Left lung (tissue), 10 donors: ENCODE results near the gene CA10. TPM values are rescaled to one million over a fixed set of nuclear protein-coding genes. Genes with fewer than 3 reads are reported as not detected.

Source experiments
- ATAC-seq: fragments of 200-7000 bp; cut with Tn5 transposase; one replicate; pipeline ENCODE4 v1.9.1; 2020; ENCODE audit warnings: moderate library complexity
- DNase-seq, 4 donors: peaks; one replicate each; pipeline ENCODE4 v3.0.0-alpha.2; 2013 to 2020
- H3K27ac ChIP-seq, 2 donors: fragments of 200-600 bp; sonication (generic) in 1 of 2; one replicate each; pipeline versions ENCODE4 v1.5.0 to v1.8.0; 2020 to 2021
- H3K27me3 ChIP-seq, 2 donors: fragments of 200-600 bp; sonication (generic) in 1 of 2; one replicate each; pipeline versions ENCODE4 v1.5.0 to v1.8.0; 2020 to 2021
- H3K36me3 ChIP-seq, 2 donors: fragments of 200-600 bp; sonication (generic) in 1 of 2; one replicate each; pipeline versions ENCODE4 v1.5.0 to v1.8.0; 2020 to 2021
- H3K4me1 ChIP-seq, 2 donors: fragments of 200-600 bp; one replicate each; pipeline ENCODE4 v1.8.0; 2021
- H3K4me3 ChIP-seq, 2 donors: fragments of 200-600 bp; sonication (generic) in 1 of 2; one replicate each; pipeline versions ENCODE4 v1.5.0 to v1.8.0; 2020 to 2021; ENCODE audit warnings: mild to moderate bottlenecking in 1 of 2
- H3K9me3 ChIP-seq, 2 donors: fragments of 200-600 bp; sonication (generic) in 1 of 2; one replicate each; pipeline versions ENCODE4 v1.5.0 to v1.8.0; 2020 to 2021
- intact Hi-C, 2 donors: fragments of 100-400 bp; cut with DNase I; formaldehyde crosslinking; loops; one replicate each; pipeline versions ENCODE4 v1.11.2 to v1.14.2; 2022
- polyA plus RNA-seq, 6 donors: library from polyadenylated mRNA; unstranded; fragments of 120-200 nt; gene quantifications; one replicate each; pipeline ENCODE4 v1.2.1, GENCODE V29; 2013; ENCODE audit not compliant: insufficient read length in 6 of 6
- total RNA-seq, 2 donors: library from RNA; stranded (reverse); fragmentation: NEBNext Ultra II Directional; extraction: Animal tissue kit (Norgen Biotek cat#: 25700); gene quantifications; one replicate each; pipeline ENCODE4 v1.2.1, GENCODE V29; 2021
- TF ChIP-seq, protein P1 (sequence below), 2 donors: fragments of 200-600 bp; sonication (generic) in 1 of 2; IDR thresholded peaks; one replicate each; pipeline versions ENCODE4 v1.5.0 to v1.8.0; 2021; ENCODE audit warnings: antibody characterized with exemption in 2 of 2
- donor health status: DM: no; HTN: yes; CAD: no.
- donor health status: DM: no; HTN: no; CAD: no.

CA10 gene
- total and polyA plus RNA-seq, 8 donors = 0.06 to 0.31 TPM; not detected in 6

DNA sequence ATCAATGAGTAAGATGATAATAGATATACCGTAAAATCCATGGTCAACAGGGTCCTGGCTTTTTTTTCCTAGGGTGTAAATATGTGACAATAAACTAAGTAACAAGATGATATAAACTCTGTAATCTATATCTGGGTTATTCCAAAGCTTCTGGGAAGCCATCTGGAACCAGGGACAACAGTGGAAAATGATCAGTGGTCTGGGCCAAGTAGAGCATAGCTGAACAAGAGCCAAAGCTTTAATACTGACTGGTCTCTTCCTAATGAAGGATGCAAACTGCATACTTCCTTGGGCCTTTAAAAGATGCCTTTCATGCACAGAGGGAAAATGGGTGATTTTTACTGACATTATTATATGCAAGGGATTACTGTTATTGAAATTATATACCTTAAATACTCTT, 8.9 kb downstream of the CA10 start:
- intact Hi-C loops = no loop called here
- Histone ChIP-seq H3K9me3 (no peaks in the 10 kb centered on the region), H3K27ac (no peak overlapping the region), H3K4me3 (no peak overlapping the region), H3K27me3 (peaks cover 0 to 4% of the 10 kb centered on the region in 2 donors), H3K36me3 (no peaks in the 10 kb centered on the region), H3K4me1 (no peaks in the 10 kb centered on the region)
- DNase-seq (no peak), ATAC-seq (no peak)
- TF ChIP-seq, protein P1, sequence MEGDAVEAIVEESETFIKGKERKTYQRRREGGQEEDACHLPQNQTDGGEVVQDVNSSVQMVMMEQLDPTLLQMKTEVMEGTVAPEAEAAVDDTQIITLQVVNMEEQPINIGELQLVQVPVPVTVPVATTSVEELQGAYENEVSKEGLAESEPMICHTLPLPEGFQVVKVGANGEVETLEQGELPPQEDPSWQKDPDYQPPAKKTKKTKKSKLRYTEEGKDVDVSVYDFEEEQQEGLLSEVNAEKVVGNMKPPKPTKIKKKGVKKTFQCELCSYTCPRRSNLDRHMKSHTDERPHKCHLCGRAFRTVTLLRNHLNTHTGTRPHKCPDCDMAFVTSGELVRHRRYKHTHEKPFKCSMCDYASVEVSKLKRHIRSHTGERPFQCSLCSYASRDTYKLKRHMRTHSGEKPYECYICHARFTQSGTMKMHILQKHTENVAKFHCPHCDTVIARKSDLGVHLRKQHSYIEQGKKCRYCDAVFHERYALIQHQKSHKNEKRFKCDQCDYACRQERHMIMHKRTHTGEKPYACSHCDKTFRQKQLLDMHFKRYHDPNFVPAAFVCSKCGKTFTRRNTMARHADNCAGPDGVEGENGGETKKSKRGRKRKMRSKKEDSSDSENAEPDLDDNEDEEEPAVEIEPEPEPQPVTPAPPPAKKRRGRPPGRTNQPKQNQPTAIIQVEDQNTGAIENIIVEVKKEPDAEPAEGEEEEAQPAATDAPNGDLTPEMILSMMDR (IDR thresholded peaks at IDR 0.05) = no peak

DNA sequence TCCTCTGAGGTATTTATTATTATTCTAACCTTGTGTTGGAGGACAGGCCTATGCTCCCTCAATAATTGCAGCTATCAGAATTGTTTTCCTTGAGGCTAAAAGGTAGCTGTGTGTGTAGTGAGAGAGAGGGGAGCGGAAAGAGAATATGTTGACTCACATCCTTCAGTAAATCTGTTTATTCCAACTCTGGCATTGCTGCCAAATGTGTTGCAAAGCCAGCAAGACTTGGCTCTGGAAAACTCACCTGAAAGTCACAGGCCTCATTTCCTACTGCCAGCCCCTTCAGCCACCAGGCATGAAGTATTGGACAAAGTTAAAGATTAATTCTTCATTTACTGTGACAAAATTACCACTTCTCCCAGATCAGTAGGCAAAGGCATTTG, 9.6 kb downstream of the CA10 start:
- H3K4me3 ChIP-seq = no peak overlapping the region
- H3K27ac ChIP-seq = no peak overlapping the region
- intact Hi-C loops = no loop called here
- peak; percentile 65 for ATAC-seq
- H3K4me1 ChIP-seq = no peaks in the 10 kb centered on the region
- TF ChIP-seq, protein P1 (IDR thresholded peaks at IDR 0.05) = no peak
- DNase-seq = peak in 1 of 4 donors; percentile 10
- H3K36me3 ChIP-seq = no peaks in the 10 kb centered on the region
- no peaks in the 10 kb centered on the region for H3K27me3 ChIP-seq
- no peaks in the 10 kb centered on the region for H3K9me3 ChIP-seq

DNA sequence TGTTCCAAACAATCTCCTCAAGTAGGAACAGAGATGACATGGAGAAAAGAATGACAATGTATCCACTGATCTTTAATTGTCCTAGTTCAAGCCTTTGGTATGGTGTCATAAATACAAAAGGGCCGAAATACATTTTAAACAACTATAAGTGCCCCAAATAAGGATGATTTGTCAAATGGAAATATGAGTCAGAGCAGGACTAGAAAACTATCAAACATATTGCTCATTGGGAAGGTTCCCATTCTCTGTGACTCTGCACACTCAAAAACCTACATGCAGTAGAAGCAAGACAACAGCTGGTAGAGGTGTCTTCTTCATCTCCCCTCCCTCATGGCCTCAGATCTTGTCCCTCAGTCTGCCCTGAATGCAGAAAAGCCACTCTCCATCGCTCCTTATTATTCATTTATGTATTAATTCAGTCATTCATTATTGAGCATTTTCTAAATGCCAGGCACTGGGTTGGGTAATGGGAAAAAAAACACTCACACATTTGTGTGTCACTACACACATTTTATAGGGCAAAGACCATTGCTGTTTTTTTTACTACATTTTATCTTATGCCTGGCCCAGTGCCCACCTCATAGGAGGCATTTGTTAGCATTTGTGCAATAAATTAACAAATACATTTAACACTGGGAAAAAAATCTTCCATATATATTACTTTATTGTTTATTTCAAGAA, 10.1 kb downstream of the CA10 start:
- Histone ChIP-seq H3K9me3 (no peaks in the 10 kb centered on the region), H3K4me3 (no peak overlapping the region), H3K36me3 (no peaks in the 10 kb centered on the region), H3K27ac (no peak overlapping the region), H3K4me1 (no peaks in the 10 kb centered on the region), H3K27me3 (no peaks in the 10 kb centered on the region)
- TF ChIP-seq, protein P1 (IDR thresholded peaks at IDR 0.05) = no peak
- DNase-seq (no peak), ATAC-seq (no peak)
- intact Hi-C loops = no loop called here

DNA sequence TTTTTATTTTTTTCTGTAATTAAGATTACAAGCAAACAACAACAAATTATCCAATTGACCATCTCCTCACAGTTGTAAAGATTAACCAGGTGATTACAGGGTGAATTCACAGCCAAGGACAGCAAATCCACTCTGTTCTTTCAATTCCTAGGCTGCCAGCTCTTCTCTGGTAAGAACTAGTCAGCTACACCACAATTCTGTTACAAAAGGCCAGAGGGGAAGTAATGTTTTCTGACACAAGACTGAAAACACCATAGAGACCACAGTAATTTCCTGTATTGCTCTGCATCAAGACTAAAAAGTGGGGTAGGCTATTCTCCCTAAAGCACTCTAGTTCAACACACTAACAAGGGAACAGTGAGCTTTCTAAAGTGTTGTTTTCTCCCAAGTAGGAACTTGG, 10.6 kb downstream of the CA10 start:
- intact Hi-C loops = no loop called here
- Histone ChIP-seq H3K36me3 (no peaks in the 10 kb centered on the region), H3K9me3 (no peaks in the 10 kb centered on the region), H3K4me3 (no peak overlapping the region), H3K4me1 (no peaks in the 10 kb centered on the region), H3K27me3 (no peaks in the 10 kb centered on the region), H3K27ac (no peak overlapping the region)
- DNase-seq (no peak), ATAC-seq (no peak)
- TF ChIP-seq, protein P1 (IDR thresholded peaks at IDR 0.05) = no peak

DNA sequence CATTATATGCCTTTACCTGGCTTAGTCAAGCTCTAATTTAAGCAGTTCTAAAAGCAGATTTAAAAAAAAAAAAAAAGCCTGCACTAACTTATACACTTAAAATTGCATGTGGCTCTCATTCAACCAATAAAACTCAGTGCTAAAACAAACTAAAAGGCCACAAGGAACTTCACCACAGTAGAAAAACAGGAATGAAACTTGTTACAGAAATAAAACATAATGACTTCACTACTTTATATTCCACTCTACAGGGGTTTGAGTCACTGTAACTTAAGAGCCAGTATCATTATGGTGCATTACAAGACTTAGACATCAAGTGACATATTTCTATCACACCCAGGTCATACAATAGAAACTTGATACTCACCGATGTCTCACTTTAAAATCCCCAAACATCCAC, 11.1 kb downstream of the CA10 start:
- ATAC-seq (peak; percentile 42), DNase-seq (peak in 1 of 4 donors; percentile 5)
- intact Hi-C loops = no loop called here
- no peak overlapping the region for H3K4me3 ChIP-seq
- H3K27me3 ChIP-seq = no peaks in the 10 kb centered on the region
- H3K36me3 ChIP-seq = no peaks in the 10 kb centered on the region
- no peaks in the 10 kb centered on the region for H3K4me1 ChIP-seq
- H3K27ac ChIP-seq = no peak overlapping the region
- TF ChIP-seq, protein P1 (IDR thresholded peaks at IDR 0.05) = no peak
- H3K9me3 ChIP-seq = no peaks in the 10 kb centered on the region
